NCI-H146 (cell line): Measurements from ENCODE around the gene TPGS2.
"Not testable (repeated sequence)": the region's sequence is repeated elsewhere in the genome, so short reads cannot be mapped to it uniquely, and the experiment has no call there.

Source experiments
- DNase-seq: peaks from one replicate; lab custom pipeline; 2025; lab: John Stamatoyannopoulos, UW

TPGS2 gene

GRCh38 chr18:36828630-36829361 is at the start of gene TPGS2, which contains the start of gene KIAA1328:
TPGS2 (minus strand) TSS chr18:36829002; CDS start chr18:36828767, 235 bp downstream.
KIAA1328 (plus strand) TSS chr18:36829127; CDS start chr18:36829139, 12 bp downstream.
- peak; percentile 99 for DNase-seq

GRCh38 chr18:36873826-36874225 is 45.0 kb upstream of the TPGS2 start:
- not testable (repeated sequence) for DNase-seq

GRCh38 chr18:36872329-36872728 is 43.5 kb upstream of the TPGS2 start:
- no peak for DNase-seq

- no peak for DNase-seq
These were observed 43.0 kb upstream of the TPGS2 start for GRCh38 chr18:36871801-36872200.

- no peak for DNase-seq
These were observed 38.3 kb upstream of the TPGS2 start for GRCh38 chr18:36867056-36867455.

GRCh38 chr18:36862182-36862581 is 33.4 kb upstream of the TPGS2 start:
- no peak for DNase-seq

- no peak for DNase-seq
These were observed 28.0 kb upstream of the TPGS2 start for GRCh38 chr18:36856815-36857214.

- DNase-seq = no peak
These were observed 22.4 kb upstream of the TPGS2 start for GRCh38 chr18:36851202-36851590.

GRCh38 chr18:36850527-36851201 is 21.9 kb upstream of the TPGS2 start:
- no peak for DNase-seq

GRCh38 chr18:36849288-36850006 is 20.6 kb upstream of the TPGS2 start:
- no peak for DNase-seq

- DNase-seq = no peak
These were observed 19.8 kb upstream of the TPGS2 start for GRCh38 chr18:36848609-36849008.

GRCh38 chr18:36843784-36844183 is 15.0 kb upstream of the TPGS2 start:
- no peak for DNase-seq

GRCh38 chr18:36843199-36843598 is 14.4 kb upstream of the TPGS2 start:
- DNase-seq = no peak

GRCh38 chr18:36839835-36840234 is 11.0 kb upstream of the TPGS2 start:
- no peak for DNase-seq

- DNase-seq = no peak
These were observed 7.1 kb upstream of the TPGS2 start for GRCh38 chr18:36835927-36836326.

GRCh38 chr18:36833120-36833519 is 4.3 kb upstream of the TPGS2 start:
- DNase-seq = no peak

GRCh38 chr18:36831139-36831538 is 2.3 kb upstream of the TPGS2 start:
- DNase-seq = no peak

GRCh38 chr18:36830158-36830495 is 1.3 kb upstream of the TPGS2 start:
- peak; percentile 53 for DNase-seq

GRCh38 chr18:36829362-36830157 is 758 bp upstream of the TPGS2 start:
- DNase-seq = peak; percentile 59

GRCh38 chr18:36828157-36828629 is 609 bp downstream of the TPGS2 start:
- DNase-seq = no peak

GRCh38 chr18:36826556-36826955 is 2.2 kb downstream of the TPGS2 start:
- DNase-seq = no peak

GRCh38 chr18:36825526-36825925 is 3.3 kb downstream of the TPGS2 start:
- no peak for DNase-seq
